HCT116 (cell line): ENCODE results near the gene SERTAD2. TPM values are rescaled to one million over a fixed set of nuclear protein-coding genes. Genes with fewer than 3 reads are reported as not detected.

Experiments
- ATAC-seq: fragments of 200-7000 bp; cut with Tn5 transposase; 2 replicates; pipeline ENCODE4 v1.9.1; 2020; ENCODE audit warnings: mild to moderate bottlenecking, moderate library complexity
- BruUV-seq: library from RNA; stranded (reverse); fragments of 400-500 nt; replicated peaks from 2 replicates; lab custom pipeline; 2021; lab: Mats Ljungman, UMichigan
- CTCF ChIA-PET: fragments of 300-600 bp; sonication (Branson Sonifier 250); formaldehyde crosslinking; loops from one replicate; lab custom pipeline; 2021; ENCODE audit warnings: antibody characterized with exemption; lab: Charles Lee
- POLR2A ChIA-PET: fragments of 300-600, 350-600 bp; sonication (Branson Sonifier 250); formaldehyde crosslinking; loops from one replicate; lab custom pipeline; 2021; ENCODE audit warnings: antibody characterized with exemption; lab: Charles Lee
- RAD21 ChIA-PET, 2 experiments: fragments of 300-600 bp; sonication (Branson Sonifier 250); formaldehyde crosslinking; loops; one replicate each; lab custom pipeline; 2023; ENCODE audit warnings: low total read pairs in 2 of 2; ENCODE audit not compliant: uncharacterized antibody in 2 of 2, unreplicated experiment in 2 of 2, low non-redundant PET in 1 of 2; lab: Charles Lee
- DNase-seq: peaks from one replicate; pipeline ENCODE4 v3.0.0-alpha.2; 2010; ENCODE audit warnings: low read depth, low spot score
- H2AFZ ChIP-seq: fragments of 200-600 bp; shearing (Covaris generic), sonication (generic); 2 replicates; pipeline ENCODE4 v1.6.1; 2017; ENCODE audit warnings: low read depth, mixed run types, mixed read lengths, antibody characterized with exemption, low read length; ENCODE audit not compliant: poor library complexity, severe bottlenecking
- H3K27ac ChIP-seq: 2 replicates; pipeline ENCODE4 v1.5.1; 2012; ENCODE audit warnings: low read depth, low read length
- H3K27me3 ChIP-seq: fragments of 200-600 bp; sonication (generic); 2 replicates; pipeline ENCODE4 v1.6.1; 2016; ENCODE audit warnings: mixed run types, low read length, mixed read lengths; ENCODE audit not compliant: insufficient read depth
- H3K36me3 ChIP-seq, 2 experiments: fragments of 200-500 bp in 1 of 2; fragments of 200-600 bp in 1 of 2; sonication (Bioruptor generic) in 1 of 2; sonication (generic) in 1 of 2; 2 replicates each; pipeline versions ENCODE4 v1.5.1 to v1.6.1; 2014 to 2016; ENCODE audit warnings: low read length in 2 of 2, inconsistent platforms in 1 of 2, mixed read lengths in 1 of 2, mixed run types in 1 of 2; ENCODE audit not compliant: insufficient read depth in 2 of 2, control insufficient read depth in 1 of 2
- H3K4me1 ChIP-seq, 2 experiments: fragments of 200-600 bp in 1 of 2; sonication (generic) in 1 of 2; 2 replicates each; pipeline versions ENCODE4 v1.5.1 to v1.6.1; 2012 to 2017; ENCODE audit warnings: low read length in 2 of 2, inconsistent platforms in 1 of 2, mild to moderate bottlenecking in 1 of 2, mixed read lengths in 1 of 2, mixed run types in 1 of 2, moderate library complexity in 1 of 2; ENCODE audit not compliant: insufficient read depth in 2 of 2, control insufficient read depth in 1 of 2
- H3K4me2 ChIP-seq: fragments of 200-600 bp; sonication (generic); 2 replicates; pipeline ENCODE4 v1.6.1; 2017; ENCODE audit warnings: mixed run types, low read length, mixed read lengths
- H3K4me3 ChIP-seq, 2 experiments: fragments of 200-600 bp in 1 of 2; sonication (generic) in 1 of 2; replicated peaks in 1 of 2; 2 replicates each; pipeline ENCODE4 v1.5.1; 2011 to 2016; ENCODE audit warnings: low read length in 2 of 2, control low read depth in 1 of 2, low read depth in 1 of 2, mild to moderate bottlenecking in 1 of 2, mixed read lengths in 1 of 2, mixed run types in 1 of 2
- H3K79me2 ChIP-seq: fragments of 200-600 bp; sonication (generic); 2 replicates; pipeline ENCODE4 v1.6.1; 2017; ENCODE audit warnings: mild to moderate bottlenecking, mixed run types, low read length, moderate library complexity, mixed read lengths; ENCODE audit not compliant: insufficient read depth
- H3K9ac ChIP-seq: fragments of 200-600 bp; sonication (generic); 2 replicates; pipeline ENCODE4 v1.6.1; 2016; ENCODE audit warnings: low read length, mixed read lengths
- H3K9me2 ChIP-seq: fragments of 200-600 bp; sonication (generic), shearing (Covaris generic); 2 replicates; pipeline ENCODE4 v1.6.1; 2017; ENCODE audit warnings: mixed run types, mild to moderate bottlenecking, moderate library complexity; ENCODE audit not compliant: insufficient read depth
- H3K9me3 ChIP-seq, 2 experiments: fragments of 200-500 bp in 1 of 2; fragments of 200-600 bp in 1 of 2; sonication (Bioruptor generic) in 1 of 2; sonication (generic) in 1 of 2; 2 replicates each; pipeline ENCODE4 v1.6.1; 2014 to 2017; ENCODE audit warnings: low read length in 2 of 2, mixed read lengths in 2 of 2, inconsistent platforms in 1 of 2, low read depth in 1 of 2, mild to moderate bottlenecking in 1 of 2, mixed run types in 1 of 2, moderate library complexity in 1 of 2; ENCODE audit not compliant: control insufficient read depth in 1 of 2, insufficient read depth in 1 of 2
- H4K20me1 ChIP-seq: fragments of 200-600 bp; sonication (generic), shearing (Covaris generic); 2 replicates; pipeline ENCODE4 v1.6.1; 2017; ENCODE audit warnings: mixed run types, mild to moderate bottlenecking, moderate library complexity; ENCODE audit not compliant: insufficient read depth
- CEBPB ChIP-seq: IDR thresholded peaks from 2 replicates; pipeline ENCODE4 v1.6.1; 2012; ENCODE audit warnings: low read depth
- EGR1 ChIP-seq: IDR thresholded peaks from 2 replicates; pipeline ENCODE4 v1.6.1; 2012; ENCODE audit warnings: low read depth
- ELF1 ChIP-seq: IDR thresholded peaks from 2 replicates; pipeline ENCODE4 v1.6.1; 2012; ENCODE audit warnings: low read depth, borderline replicate concordance
- EZH2 ChIP-seq: fragments of 200-600 bp; sonication (generic); IDR thresholded peaks from 2 replicates; pipeline ENCODE4 v1.6.1; 2017; ENCODE audit warnings: antibody characterized with exemption, mixed run types
- EZH2phosphoT487 ChIP-seq: fragments of 200-600 bp; IDR thresholded peaks from 2 replicates; pipeline ENCODE4 v1.6.1; 2018; ENCODE audit warnings: antibody characterized with exemption, borderline replicate concordance
- FOSL1 ChIP-seq: IDR thresholded peaks from 2 replicates; pipeline ENCODE4 v1.6.1; 2012; ENCODE audit warnings: low read depth
- JUND ChIP-seq: IDR thresholded peaks from 2 replicates; pipeline ENCODE4 v1.6.1; 2012
- POLR2A ChIP-seq: IDR thresholded peaks from 2 replicates; pipeline ENCODE4 v1.7.0; 2011; ENCODE audit warnings: borderline replicate concordance; ENCODE audit not compliant: insufficient read depth, insufficient read length; ENCODE audit errors: extremely low read depth
- POLR2AphosphoS5 ChIP-seq: IDR thresholded peaks from 2 replicates; pipeline ENCODE4 v1.6.1; 2011; ENCODE audit warnings: mild to moderate bottlenecking, low read depth, low read length, moderate library complexity
- RAD21 ChIP-seq: IDR thresholded peaks from 2 replicates; pipeline ENCODE4 v1.6.1; 2012; ENCODE audit warnings: low read depth, mild to moderate bottlenecking
- SIN3A ChIP-seq: IDR thresholded peaks from 2 replicates; pipeline ENCODE4 v1.6.1; 2012; ENCODE audit warnings: low read depth
- SP1 ChIP-seq: IDR thresholded peaks from 2 replicates; pipeline ENCODE4 v1.6.1; 2012; ENCODE audit warnings: low read depth
- SRF ChIP-seq: IDR thresholded peaks from 2 replicates; pipeline ENCODE4 v1.6.1; 2012; ENCODE audit warnings: low read depth
- TCF7L2 ChIP-seq: IDR thresholded peaks from 2 replicates; pipeline ENCODE4 v1.7.0; 2011; ENCODE audit warnings: borderline replicate concordance, inconsistent platforms; ENCODE audit not compliant: insufficient read depth, insufficient read length; ENCODE audit errors: extremely low read depth
- ZFX ChIP-seq: fragments of 450-650 bp; IDR thresholded peaks from 2 replicates; pipeline ENCODE4 v1.6.1; 2017
- intact Hi-C: fragments of 100-400 bp; cut with micrococcal nuclease; formaldehyde crosslinking; loops from 2 replicates; pipeline ENCODE4 v1.10.0; 2022
- total RNA-seq: library from RNA; stranded (reverse); gene quantifications from one replicate; pipeline ENCODE4 v1.2.1, GENCODE V29; 2021; ENCODE audit not compliant: unreplicated experiment
- TF ChIP-seq, protein P1 (sequence below): IDR thresholded peaks from 2 replicates; pipeline ENCODE4 v1.6.1; 2012
- TF ChIP-seq, protein P2 (sequence below): IDR thresholded peaks from 2 replicates; pipeline ENCODE4 v1.6.1; 2012; ENCODE audit warnings: low read depth
- TF ChIP-seq, protein P3 (sequence below): IDR thresholded peaks from 2 replicates; pipeline ENCODE4 v1.6.1; 2011; ENCODE audit warnings: mild to moderate bottlenecking, low read length, moderate library complexity; ENCODE audit not compliant: insufficient replicate concordance; ENCODE audit errors: extremely low read depth
- TF ChIP-seq, protein P4 (sequence below): IDR thresholded peaks from 2 replicates; pipeline ENCODE4 v1.6.1; 2012
- TF ChIP-seq, protein P5 (sequence below), 3 experiments: fragments of 200-600 bp in 1 of 3; sonication (generic) in 1 of 3; IDR thresholded peaks in 2 of 3; conservative IDR thresholded peaks in 1 of 3; 2 replicates each; pipeline ENCODE4 v1.5.1; 2012 to 2017; ENCODE audit warnings: low read depth in 2 of 3, low read length in 2 of 3, antibody characterized with exemption in 1 of 3, borderline replicate concordance in 1 of 3, control low read depth in 1 of 3, mild to moderate bottlenecking in 1 of 3, mixed read lengths in 1 of 3, mixed run types in 1 of 3, moderate library complexity in 1 of 3; ENCODE audit not compliant: insufficient read depth in 1 of 3

Gene SERTAD2
- total RNA-seq, 1 experiment from 2014 or later = 80.1 TPM

DNA sequence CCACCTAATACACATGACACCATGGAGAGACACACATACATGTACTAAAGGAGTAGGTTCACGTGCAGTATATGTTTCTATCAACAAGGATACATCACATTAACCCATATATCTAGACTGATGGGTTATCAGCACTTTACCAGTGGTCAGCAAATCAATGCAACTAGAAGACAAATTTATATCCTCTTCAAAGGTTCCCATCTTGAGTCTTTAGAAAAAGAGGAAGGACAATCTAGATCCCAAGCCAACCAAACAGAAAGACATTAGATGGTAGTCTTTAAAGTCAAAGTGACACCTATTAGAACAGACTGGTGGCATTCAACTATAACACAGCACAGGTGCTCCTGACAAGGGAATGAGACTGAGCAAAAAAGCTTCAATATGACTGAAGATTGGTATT lies 13.8 kb upstream of the SERTAD2 start:
- RAD21 ChIA-PET = no interaction called here
- H3K9me3 ChIP-seq = no peaks in the 10 kb centered on the region
- H4K20me1 ChIP-seq = no peaks in the 10 kb centered on the region
- no peak overlapping the region for H3K4me3 ChIP-seq
- ATAC-seq (no peak), DNase-seq (no peak)
- no peak overlapping the region for H3K4me2 ChIP-seq
- H3K9ac ChIP-seq = no peak overlapping the region
- H3K27ac ChIP-seq = no peak overlapping the region
- H3K4me1 ChIP-seq = no peaks in the 10 kb centered on the region
- no peak overlapping the region for H2AFZ ChIP-seq
- CTCF ChIA-PET = no interaction called here
- no peaks in the 10 kb centered on the region for H3K27me3 ChIP-seq
- H3K79me2 ChIP-seq = no peaks in the 10 kb centered on the region; the same call in none of the 2 replicates
- no peaks in the 10 kb centered on the region for H3K9me2 ChIP-seq
- no peaks in the 10 kb centered on the region for H3K36me3 ChIP-seq
- POLR2A ChIA-PET = interaction anchor here (2.1 kb wide), 1 partner anchor 14 kb away, joined by 6 read pairs; the partner anchor contains the start of gene SERTAD2
- intact Hi-C loops = no loop called here
- BruUV-seq = no TSS peak
- no peak for TF ChIP-seq SP1
- TF ChIP-seq RAD21 = no peak
- TF ChIP-seq EZH2 = no peak
- no peak for TF ChIP-seq EZH2phosphoT487
- TF ChIP-seq, protein P1, sequence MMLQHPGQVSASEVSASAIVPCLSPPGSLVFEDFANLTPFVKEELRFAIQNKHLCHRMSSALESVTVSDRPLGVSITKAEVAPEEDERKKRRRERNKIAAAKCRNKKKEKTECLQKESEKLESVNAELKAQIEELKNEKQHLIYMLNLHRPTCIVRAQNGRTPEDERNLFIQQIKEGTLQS = no peak
- no peak for TF ChIP-seq ELF1
- TF ChIP-seq TCF7L2 = no peak
- no peak for TF ChIP-seq FOSL1
- TF ChIP-seq, protein P2, sequence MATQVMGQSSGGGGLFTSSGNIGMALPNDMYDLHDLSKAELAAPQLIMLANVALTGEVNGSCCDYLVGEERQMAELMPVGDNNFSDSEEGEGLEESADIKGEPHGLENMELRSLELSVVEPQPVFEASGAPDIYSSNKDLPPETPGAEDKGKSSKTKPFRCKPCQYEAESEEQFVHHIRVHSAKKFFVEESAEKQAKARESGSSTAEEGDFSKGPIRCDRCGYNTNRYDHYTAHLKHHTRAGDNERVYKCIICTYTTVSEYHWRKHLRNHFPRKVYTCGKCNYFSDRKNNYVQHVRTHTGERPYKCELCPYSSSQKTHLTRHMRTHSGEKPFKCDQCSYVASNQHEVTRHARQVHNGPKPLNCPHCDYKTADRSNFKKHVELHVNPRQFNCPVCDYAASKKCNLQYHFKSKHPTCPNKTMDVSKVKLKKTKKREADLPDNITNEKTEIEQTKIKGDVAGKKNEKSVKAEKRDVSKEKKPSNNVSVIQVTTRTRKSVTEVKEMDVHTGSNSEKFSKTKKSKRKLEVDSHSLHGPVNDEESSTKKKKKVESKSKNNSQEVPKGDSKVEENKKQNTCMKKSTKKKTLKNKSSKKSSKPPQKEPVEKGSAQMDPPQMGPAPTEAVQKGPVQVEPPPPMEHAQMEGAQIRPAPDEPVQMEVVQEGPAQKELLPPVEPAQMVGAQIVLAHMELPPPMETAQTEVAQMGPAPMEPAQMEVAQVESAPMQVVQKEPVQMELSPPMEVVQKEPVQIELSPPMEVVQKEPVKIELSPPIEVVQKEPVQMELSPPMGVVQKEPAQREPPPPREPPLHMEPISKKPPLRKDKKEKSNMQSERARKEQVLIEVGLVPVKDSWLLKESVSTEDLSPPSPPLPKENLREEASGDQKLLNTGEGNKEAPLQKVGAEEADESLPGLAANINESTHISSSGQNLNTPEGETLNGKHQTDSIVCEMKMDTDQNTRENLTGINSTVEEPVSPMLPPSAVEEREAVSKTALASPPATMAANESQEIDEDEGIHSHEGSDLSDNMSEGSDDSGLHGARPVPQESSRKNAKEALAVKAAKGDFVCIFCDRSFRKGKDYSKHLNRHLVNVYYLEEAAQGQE = no peak
- TF ChIP-seq, protein P3, sequence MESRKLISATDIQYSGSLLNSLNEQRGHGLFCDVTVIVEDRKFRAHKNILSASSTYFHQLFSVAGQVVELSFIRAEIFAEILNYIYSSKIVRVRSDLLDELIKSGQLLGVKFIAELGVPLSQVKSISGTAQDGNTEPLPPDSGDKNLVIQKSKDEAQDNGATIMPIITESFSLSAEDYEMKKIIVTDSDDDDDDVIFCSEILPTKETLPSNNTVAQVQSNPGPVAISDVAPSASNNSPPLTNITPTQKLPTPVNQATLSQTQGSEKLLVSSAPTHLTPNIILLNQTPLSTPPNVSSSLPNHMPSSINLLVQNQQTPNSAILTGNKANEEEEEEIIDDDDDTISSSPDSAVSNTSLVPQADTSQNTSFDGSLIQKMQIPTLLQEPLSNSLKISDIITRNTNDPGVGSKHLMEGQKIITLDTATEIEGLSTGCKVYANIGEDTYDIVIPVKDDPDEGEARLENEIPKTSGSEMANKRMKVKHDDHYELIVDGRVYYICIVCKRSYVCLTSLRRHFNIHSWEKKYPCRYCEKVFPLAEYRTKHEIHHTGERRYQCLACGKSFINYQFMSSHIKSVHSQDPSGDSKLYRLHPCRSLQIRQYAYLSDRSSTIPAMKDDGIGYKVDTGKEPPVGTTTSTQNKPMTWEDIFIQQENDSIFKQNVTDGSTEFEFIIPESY = no peak
- no peak for TF ChIP-seq CEBPB
- no peak for TF ChIP-seq EGR1
- TF ChIP-seq, protein P4, sequence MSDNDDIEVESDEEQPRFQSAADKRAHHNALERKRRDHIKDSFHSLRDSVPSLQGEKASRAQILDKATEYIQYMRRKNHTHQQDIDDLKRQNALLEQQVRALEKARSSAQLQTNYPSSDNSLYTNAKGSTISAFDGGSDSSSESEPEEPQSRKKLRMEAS = no peak
- no peak for TF ChIP-seq POLR2A
- TF ChIP-seq JUND = no peak
- no peak for TF ChIP-seq ZFX
- TF ChIP-seq, protein P5, sequence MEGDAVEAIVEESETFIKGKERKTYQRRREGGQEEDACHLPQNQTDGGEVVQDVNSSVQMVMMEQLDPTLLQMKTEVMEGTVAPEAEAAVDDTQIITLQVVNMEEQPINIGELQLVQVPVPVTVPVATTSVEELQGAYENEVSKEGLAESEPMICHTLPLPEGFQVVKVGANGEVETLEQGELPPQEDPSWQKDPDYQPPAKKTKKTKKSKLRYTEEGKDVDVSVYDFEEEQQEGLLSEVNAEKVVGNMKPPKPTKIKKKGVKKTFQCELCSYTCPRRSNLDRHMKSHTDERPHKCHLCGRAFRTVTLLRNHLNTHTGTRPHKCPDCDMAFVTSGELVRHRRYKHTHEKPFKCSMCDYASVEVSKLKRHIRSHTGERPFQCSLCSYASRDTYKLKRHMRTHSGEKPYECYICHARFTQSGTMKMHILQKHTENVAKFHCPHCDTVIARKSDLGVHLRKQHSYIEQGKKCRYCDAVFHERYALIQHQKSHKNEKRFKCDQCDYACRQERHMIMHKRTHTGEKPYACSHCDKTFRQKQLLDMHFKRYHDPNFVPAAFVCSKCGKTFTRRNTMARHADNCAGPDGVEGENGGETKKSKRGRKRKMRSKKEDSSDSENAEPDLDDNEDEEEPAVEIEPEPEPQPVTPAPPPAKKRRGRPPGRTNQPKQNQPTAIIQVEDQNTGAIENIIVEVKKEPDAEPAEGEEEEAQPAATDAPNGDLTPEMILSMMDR (IDR thresholded peaks at IDR 0.05 in 2 of 3, conservative IDR thresholded peaks at IDR 0.05 in 1 of 3; ENCODE audit: borderline replicate concordance in 1 of 3, insufficient read depth in 1 of 3, low read depth in 2 of 3, low read length in 2 of 3) = no peak
- no peak for TF ChIP-seq SIN3A
- no peak for TF ChIP-seq POLR2AphosphoS5
- no peak for TF ChIP-seq SRF
